CD4-positive, alpha-beta T cell treated with Interleukin-6 for 4 hours (primary cell): Measurements from ENCODE around the gene SHOC2.

Source experiments
- DNase-seq: peaks from one replicate; pipeline ENCODE4 v3.0.0-alpha.2; 2020; ENCODE audit warnings: mixed read lengths

SHOC2 gene

DNA sequence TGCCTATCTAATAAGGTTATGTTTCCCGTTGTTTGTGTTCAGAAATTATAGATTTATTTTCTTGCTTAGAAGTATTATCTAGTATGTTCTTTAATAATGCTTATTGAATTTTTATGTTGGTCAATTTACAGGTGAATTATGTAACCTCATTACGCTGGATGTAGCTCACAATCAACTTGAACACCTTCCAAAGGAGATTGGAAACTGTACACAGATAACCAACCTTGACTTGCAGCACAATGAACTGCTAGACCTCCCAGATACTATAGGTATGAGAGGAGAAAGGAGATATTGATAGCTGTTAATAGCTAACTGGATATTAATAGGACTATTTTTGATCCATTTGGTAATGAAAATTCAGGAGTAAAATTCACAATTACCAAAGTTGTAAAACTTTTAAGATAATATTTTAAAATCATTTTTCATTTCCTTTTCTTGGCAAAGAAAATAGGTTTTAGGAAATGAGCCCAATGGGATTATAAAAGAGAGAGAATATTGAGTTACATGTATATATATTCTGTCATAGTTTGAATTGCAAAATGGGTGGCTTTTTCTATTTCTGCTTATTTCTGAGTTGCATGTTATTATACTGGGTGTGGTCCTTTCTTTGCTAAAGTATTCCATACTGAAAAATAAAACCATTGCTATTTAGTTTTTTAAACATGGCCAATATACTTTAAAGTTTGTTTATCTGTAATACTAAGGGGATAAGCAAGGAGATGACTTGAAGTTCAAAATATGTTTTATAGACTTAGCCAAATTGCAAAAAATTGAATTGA is 66.3 kb downstream of the SHOC2 start:
- no peak for DNase-seq

- no peak for DNase-seq
Observed at GRCh38 chr10:110989016-110989415, 69.6 kb downstream of the SHOC2 start.

DNA sequence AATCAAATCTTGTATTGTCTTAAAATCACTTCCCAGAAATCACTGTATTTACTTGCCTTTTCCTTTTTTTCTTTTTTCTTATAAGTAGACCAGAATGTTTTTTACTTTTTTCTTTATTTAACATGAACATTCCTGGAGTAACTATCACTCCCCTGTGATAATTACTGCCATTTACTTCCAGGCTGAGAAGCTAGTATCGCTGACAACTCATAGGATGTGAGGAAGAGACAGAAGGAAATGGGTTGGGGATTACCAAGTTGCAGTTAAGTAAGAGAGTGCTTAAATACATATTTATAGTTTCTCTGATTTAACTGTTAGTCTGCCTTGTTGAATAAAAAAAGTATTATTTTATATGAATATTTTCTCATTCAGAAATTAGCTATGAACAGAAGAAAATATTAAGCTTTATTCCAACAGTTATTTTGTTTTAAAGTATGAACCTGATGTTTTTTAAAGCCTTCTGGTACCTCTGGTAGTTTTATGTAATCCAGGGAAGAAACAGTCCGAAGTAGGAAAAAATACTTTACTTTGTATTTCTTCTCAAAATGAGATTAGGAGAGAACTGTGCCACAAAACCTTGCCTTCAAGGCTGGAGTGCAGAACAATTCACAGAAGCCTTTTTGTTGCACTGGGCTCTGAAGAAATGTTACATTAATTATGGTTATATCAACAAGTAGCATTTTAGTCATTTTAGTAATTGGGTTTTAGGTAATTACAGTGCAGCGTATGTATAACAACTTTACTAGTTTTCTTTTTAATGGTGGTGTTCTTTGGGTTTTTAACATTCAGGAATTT is 72.8 kb downstream of the SHOC2 start:
- DNase-seq, result no peak

- peak; percentile 16 for DNase-seq
Observed at GRCh38 chr10:110993024-110993693, 73.8 kb downstream of the SHOC2 start.

DNA sequence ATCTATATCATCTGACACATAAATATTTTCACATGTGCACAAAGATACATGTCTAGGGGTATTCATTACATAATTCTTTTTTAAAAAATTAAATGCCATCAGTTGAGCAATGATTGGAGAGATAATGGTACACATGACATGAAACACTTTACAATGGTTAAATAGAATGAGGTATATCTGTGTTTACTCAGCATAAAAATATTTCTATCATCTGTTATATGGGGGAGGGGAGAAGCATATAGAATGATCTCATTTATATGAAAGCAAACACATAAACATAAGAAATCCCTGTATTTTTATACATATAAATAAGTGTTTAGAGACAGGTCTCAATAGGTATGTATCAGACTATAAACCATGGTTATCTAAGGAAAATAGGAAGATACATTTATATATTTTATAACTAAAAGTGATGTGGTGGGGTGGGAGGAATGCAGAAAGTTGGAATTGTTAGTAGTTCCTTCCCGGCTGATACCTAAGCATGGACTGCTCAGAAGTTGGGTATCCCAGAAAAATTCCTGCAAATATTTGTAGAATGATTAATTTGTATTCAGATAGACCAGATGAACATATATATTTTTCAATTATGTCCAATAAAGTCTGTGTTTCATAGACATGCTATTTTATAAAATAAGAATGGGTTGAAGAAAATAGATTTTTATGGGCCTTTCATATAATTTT is 75.1 kb downstream of the SHOC2 start:
- DNase-seq, result no peak

GRCh38 chr10:110995301-110995700 is 75.9 kb downstream of the SHOC2 start:
- DNase-seq, result no peak

GRCh38 chr10:110996256-110996655 is 76.9 kb downstream of the SHOC2 start:
- no peak for DNase-seq

DNA sequence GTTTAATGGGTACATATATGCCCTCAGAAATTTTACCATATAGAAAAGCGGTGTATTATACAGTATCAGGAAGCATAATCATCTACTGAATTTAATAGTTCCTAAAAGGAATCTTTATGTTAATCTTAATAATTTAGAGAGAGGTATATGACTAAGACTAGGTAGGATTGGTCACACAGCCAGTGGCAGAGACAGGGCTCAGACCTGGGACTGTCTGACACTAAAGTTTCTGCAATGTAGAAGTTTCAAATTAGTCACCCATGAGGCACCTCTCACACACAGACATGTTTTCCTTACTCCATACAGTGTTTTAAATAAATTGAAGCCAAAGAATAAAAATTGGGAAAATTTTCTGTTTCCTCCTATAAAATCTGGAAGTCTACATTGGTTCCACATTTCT is 84.6 kb downstream of the SHOC2 start:
- DNase-seq, result no peak

GRCh38 chr10:111007486-111007885 is 88.1 kb downstream of the SHOC2 start:
- no peak for DNase-seq

DNA sequence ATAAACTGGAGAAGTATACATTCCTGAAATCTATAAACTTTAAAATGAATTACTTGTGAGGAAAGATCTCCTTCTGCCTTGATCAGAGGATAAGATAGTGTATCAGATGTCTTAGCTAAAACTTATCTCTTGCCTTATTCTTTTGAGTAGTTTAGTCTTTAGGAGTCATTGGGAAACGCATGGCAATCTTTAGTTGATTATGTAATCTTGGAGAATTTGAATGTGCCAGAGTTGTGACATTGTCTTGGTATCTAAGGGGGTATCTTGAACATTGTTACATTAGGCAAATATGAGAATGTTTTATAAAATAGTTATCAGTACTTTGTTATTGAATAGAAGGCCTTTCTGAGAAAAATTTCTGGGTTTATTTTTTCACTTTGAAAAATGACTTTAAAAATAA is 95.8 kb downstream of the SHOC2 start:
- DNase-seq, result no peak

DNA sequence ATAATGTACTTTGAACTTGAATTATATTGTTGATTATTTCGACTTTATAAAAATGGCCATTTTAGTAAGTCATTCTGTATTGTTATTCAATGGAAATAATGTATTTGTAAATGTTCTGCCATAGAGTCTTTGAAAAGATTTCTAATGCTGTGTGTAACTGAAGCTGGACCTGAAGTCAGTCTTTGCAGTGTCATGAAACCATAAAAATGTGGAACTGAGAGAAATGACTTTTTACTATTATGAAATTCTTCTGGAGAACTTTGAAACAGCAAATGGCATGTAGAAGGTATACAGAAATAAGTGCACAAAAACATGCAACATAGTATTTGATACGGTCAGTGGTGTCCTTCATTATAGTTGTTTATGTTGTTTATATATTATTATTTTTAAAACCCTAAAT is 97.7 kb downstream of the SHOC2 start:
- DNase-seq, result no peak

GRCh38 chr10:111018021-111018420 is 98.6 kb downstream of the SHOC2 start:
- no peak for DNase-seq

DNA sequence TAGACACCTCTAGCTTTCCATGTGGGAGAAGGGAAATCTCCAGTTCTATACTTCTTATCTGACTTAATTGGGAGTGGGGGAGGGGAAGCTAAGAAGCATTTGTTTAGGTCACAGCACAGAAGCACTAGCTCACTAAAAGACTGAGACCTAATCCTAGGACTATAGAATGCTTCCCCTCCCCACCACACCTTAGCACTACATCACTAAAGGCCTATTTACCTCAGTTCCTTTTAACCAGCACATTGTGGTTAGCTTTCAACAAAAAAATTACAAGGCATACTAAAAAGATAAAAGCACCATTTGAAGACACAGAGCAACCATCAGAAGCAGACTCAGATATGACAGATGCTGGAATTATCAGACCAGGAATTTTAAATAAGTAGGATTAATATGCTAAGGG is 103.7 kb downstream of the SHOC2 start:
- no peak for DNase-seq

DNA sequence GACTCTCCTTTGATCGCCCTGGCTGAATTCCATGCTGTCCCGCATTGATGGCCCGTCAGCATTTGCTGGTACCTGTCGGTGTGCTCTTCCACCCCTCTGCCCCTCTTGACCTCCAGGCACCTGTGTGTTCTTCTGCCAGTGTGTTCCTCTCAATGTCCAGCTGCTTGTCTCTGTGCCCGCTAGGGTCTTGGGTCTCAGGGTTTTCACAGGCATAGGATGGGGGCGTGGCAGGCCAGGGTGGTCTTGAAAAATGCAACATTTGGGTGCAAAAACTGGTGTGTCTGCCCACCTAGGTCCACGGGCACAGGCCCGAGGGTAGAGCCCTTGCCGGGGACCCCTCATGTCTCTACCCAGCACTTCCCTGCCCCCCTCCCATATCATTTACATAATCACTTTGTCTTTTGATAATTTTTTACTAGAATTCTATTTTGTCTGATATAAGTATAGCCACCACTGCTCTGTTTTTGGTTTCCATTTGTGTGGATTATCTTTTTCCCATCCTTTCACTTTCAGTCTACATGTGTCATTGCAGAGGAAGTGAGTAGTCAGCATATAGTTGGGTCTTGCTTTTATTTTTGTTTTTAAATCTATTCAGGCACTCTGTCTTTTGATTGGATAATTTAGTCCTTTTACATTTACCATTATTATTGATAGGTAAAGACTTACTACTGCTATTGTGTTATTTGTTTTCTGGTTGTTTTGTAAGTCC is 110.8 kb downstream of the SHOC2 start:
- DNase-seq, result no peak

GRCh38 chr10:111034598-111035310 is 115.3 kb downstream of the SHOC2 start:
- no peak for DNase-seq

- no peak for DNase-seq
Observed at GRCh38 chr10:111035542-111035941, 116.1 kb downstream of the SHOC2 start.

DNA sequence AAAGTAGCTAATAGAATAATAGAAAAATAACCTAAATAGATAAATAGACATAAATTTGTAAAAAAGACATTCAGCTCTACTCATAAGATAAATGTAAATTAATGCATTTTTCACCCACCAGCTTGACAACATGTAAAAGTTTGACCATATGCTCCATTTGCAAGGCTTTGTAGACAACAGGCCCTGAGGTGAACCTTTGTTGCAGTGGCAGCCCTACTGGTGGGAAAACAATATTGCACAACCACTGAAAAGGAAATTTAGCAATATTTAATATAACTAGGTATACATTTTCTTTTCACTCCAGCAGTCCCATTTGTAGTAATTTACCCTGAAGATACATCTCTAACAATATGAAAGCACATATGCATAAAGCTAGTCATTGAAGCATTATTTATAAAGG is 118.5 kb downstream of the SHOC2 start:
- DNase-seq, result no peak

- no peak for DNase-seq
Observed at GRCh38 chr10:111039522-111039921, 120.1 kb downstream of the SHOC2 start.

GRCh38 chr10:111057006-111057405 is 137.6 kb downstream of the SHOC2 start:
- DNase-seq, result no peak
